Liver (tissue), 9 donors: ENCODE measurements around the gene ILDR1. TPM values are rescaled to one million over a fixed set of nuclear protein-coding genes. Genes with fewer than 3 reads are reported as not detected.

Experiments
- DNase-seq: peaks from one replicate; pipeline ENCODE4 v3.0.0-alpha.2; 2017; ENCODE audit warnings: low spot score
- H3K27ac ChIP-seq, 2 donors: one replicate each; pipeline ENCODE4 v1.7.0; 2013; ENCODE audit warnings: inconsistent platforms in 2 of 2, low read length in 2 of 2, control low read depth in 1 of 2, low read depth in 1 of 2, mild to moderate bottlenecking in 1 of 2
- H3K27me3 ChIP-seq, 4 donors: one replicate each; pipeline versions ENCODE4 v1.6.1 to v1.7.0; 2013; ENCODE audit warnings: low read length in 3 of 4, inconsistent platforms in 1 of 4, mild to moderate bottlenecking in 1 of 4, moderate library complexity in 1 of 4; ENCODE audit not compliant: control insufficient read depth in 4 of 4, insufficient read depth in 4 of 4
- H3K36me3 ChIP-seq, 4 donors: one replicate each; pipeline versions ENCODE4 v1.6.1 to v1.7.0; 2013; ENCODE audit warnings: low read length in 3 of 4, mild to moderate bottlenecking in 3 of 4, low read depth in 1 of 4, moderate library complexity in 1 of 4; ENCODE audit not compliant: control insufficient read depth in 4 of 4, insufficient read depth in 3 of 4
- H3K4me1 ChIP-seq, 4 donors: one replicate each; pipeline versions ENCODE4 v1.6.1 to v1.7.0; 2013; ENCODE audit warnings: low read length in 3 of 4, mild to moderate bottlenecking in 3 of 4, moderate library complexity in 1 of 4; ENCODE audit not compliant: control insufficient read depth in 4 of 4, insufficient read depth in 4 of 4
- H3K4me3 ChIP-seq, 3 donors: one replicate each; pipeline versions ENCODE4 v1.6.1 to v1.7.0; 2013; ENCODE audit warnings: low read length in 3 of 3, control low read depth in 1 of 3, low read depth in 1 of 3, mild to moderate bottlenecking in 1 of 3
- H3K9ac ChIP-seq, 2 donors: one replicate each; pipeline ENCODE4 v1.7.0; 2013; ENCODE audit warnings: low read length in 2 of 2, mild to moderate bottlenecking in 2 of 2, moderate library complexity in 2 of 2, control low read depth in 1 of 2, low read depth in 1 of 2
- H3K9me3 ChIP-seq, 4 donors: one replicate each; pipeline versions ENCODE4 v1.6.1 to v1.7.0; 2013; ENCODE audit warnings: low read length in 3 of 4; ENCODE audit not compliant: control insufficient read depth in 4 of 4
- FOXA1 ChIP-seq: IDR thresholded peaks from 2 replicates; pipeline ENCODE4 v1.6.1; 2016; ENCODE audit warnings: antibody characterized with exemption
- FOXA2 ChIP-seq: IDR thresholded peaks from 2 replicates; pipeline ENCODE4 v1.6.1; 2016; ENCODE audit warnings: antibody characterized with exemption
- GABPA ChIP-seq, 2 donors: IDR thresholded peaks in 1 of 2; conservative IDR thresholded peaks in 1 of 2; 2 replicates each; pipeline ENCODE4 v1.6.1; 2016; ENCODE audit warnings: antibody characterized with exemption in 2 of 2, mild to moderate bottlenecking in 1 of 2, moderate library complexity in 1 of 2
- HNF4A ChIP-seq, 2 donors: conservative IDR thresholded peaks; 2 replicates each; pipeline ENCODE4 v1.6.1; 2016; ENCODE audit warnings: antibody characterized with exemption in 2 of 2, mild to moderate bottlenecking in 2 of 2
- HNF4G ChIP-seq: IDR thresholded peaks from 2 replicates; pipeline ENCODE4 v1.6.1; 2016; ENCODE audit warnings: antibody characterized with exemption
- NR2F2 ChIP-seq: IDR thresholded peaks from 2 replicates; pipeline ENCODE4 v1.6.1; 2016; ENCODE audit warnings: antibody characterized with exemption
- RAD21 ChIP-seq, 2 donors: IDR thresholded peaks; 2 replicates each; pipeline ENCODE4 v1.6.1; 2016; ENCODE audit warnings: antibody characterized with exemption in 2 of 2, mild to moderate bottlenecking in 2 of 2
- SP1 ChIP-seq: IDR thresholded peaks from 2 replicates; pipeline ENCODE4 v1.6.1; 2018; ENCODE audit warnings: antibody characterized with exemption, mild to moderate bottlenecking
- YY1 ChIP-seq: IDR thresholded peaks from 2 replicates; pipeline ENCODE4 v1.6.1; 2016; ENCODE audit warnings: antibody characterized with exemption, mild to moderate bottlenecking
- WGBS: extraction: QIAGEN DNeasy Blood & Tissue Kit; methylation state at CpG from one replicate; pipeline ENCODE4 v1.1.7; 2013; 5-methylcytosine and 5-hydroxymethylcytosine counted together
- polyA plus RNA-seq, 2 donors: library from polyadenylated mRNA; stranded (reverse) in 1 of 2; unstranded in 1 of 2; fragments of 200-250 nt in 1 of 2; fragments of >200 nt in 1 of 2; fragmentation: Nextera tagmentation in 1 of 2; extraction: Ambion mirVana in 1 of 2; gene quantifications; one replicate each; pipeline versions ENCODE4 v1.2.1 to v1.2.3, GENCODE V29; 2013 to 2015
- total RNA-seq, 2 donors: library from RNA; depleted of rRNA; stranded (reverse); fragments of >200 nt; gene quantifications; one replicate each; pipeline ENCODE4 v1.2.3, GENCODE V29; 2014
- TF ChIP-seq, protein P1 (sequence below): IDR thresholded peaks from 2 replicates; pipeline ENCODE4 v1.6.1; 2016; ENCODE audit warnings: antibody characterized with exemption
- TF ChIP-seq, protein P2 (sequence below): IDR thresholded peaks from 2 replicates; pipeline ENCODE4 v1.6.1; 2016; ENCODE audit warnings: antibody characterized with exemption
- TF ChIP-seq, protein P3 (sequence below): IDR thresholded peaks from 2 replicates; pipeline ENCODE4 v1.6.1; 2016; ENCODE audit warnings: antibody characterized with exemption
- TF ChIP-seq, protein P4 (sequence below): fragments of 150-350 bp; IDR thresholded peaks from 2 replicates; pipeline ENCODE4 v1.5.1; 2017; ENCODE audit warnings: improper control_type of control experiment, low read depth, low read length; ENCODE audit not compliant: missing input control
- donor health status: healthy.
- donor health status: healthy.
- donor health status: healthy.
- donor health status: healthy.
- donor health status: healthy.

Gene ILDR1
- total and polyA plus RNA-seq, 4 donors, result 0.07 to 1.7 (median 0.19) TPM

DNA sequence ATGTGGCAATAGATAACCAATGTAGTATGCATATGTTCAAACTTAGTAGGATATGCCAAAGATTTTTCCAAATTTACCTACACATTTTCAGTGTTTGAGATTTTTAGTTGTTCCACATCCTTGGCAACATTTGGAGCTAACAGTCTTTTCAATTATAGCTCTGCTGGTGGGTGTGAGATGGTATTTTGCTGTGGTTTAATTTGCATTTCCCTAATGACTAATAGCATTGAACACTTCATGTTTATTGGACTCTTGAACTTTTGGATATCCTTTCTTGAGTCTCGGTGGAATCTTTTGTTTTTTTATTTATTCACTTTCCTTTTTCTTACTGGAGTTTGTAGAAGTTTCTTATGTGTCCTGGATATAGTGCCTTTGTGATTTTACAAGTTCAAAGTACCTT is 11.0 kb upstream of the ILDR1 start:
- no peaks in the 10 kb centered on the region for H3K4me1 ChIP-seq
- TF ChIP-seq HNF4A (conservative IDR thresholded peaks at IDR 0.05), result no peak
- TF ChIP-seq, protein P1, sequence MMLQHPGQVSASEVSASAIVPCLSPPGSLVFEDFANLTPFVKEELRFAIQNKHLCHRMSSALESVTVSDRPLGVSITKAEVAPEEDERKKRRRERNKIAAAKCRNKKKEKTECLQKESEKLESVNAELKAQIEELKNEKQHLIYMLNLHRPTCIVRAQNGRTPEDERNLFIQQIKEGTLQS, result no peak
- TF ChIP-seq FOXA1, result no peak
- TF ChIP-seq, protein P2, sequence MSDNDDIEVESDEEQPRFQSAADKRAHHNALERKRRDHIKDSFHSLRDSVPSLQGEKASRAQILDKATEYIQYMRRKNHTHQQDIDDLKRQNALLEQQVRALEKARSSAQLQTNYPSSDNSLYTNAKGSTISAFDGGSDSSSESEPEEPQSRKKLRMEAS, result no peak
- TF ChIP-seq, protein P3, sequence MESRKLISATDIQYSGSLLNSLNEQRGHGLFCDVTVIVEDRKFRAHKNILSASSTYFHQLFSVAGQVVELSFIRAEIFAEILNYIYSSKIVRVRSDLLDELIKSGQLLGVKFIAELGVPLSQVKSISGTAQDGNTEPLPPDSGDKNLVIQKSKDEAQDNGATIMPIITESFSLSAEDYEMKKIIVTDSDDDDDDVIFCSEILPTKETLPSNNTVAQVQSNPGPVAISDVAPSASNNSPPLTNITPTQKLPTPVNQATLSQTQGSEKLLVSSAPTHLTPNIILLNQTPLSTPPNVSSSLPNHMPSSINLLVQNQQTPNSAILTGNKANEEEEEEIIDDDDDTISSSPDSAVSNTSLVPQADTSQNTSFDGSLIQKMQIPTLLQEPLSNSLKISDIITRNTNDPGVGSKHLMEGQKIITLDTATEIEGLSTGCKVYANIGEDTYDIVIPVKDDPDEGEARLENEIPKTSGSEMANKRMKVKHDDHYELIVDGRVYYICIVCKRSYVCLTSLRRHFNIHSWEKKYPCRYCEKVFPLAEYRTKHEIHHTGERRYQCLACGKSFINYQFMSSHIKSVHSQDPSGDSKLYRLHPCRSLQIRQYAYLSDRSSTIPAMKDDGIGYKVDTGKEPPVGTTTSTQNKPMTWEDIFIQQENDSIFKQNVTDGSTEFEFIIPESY, result no peak
- no peak for TF ChIP-seq FOXA2
- no peak for TF ChIP-seq GABPA (IDR thresholded peaks at IDR 0.05 in 1 of 2, conservative IDR thresholded peaks at IDR 0.05 in 1 of 2)
- TF ChIP-seq, protein P4, sequence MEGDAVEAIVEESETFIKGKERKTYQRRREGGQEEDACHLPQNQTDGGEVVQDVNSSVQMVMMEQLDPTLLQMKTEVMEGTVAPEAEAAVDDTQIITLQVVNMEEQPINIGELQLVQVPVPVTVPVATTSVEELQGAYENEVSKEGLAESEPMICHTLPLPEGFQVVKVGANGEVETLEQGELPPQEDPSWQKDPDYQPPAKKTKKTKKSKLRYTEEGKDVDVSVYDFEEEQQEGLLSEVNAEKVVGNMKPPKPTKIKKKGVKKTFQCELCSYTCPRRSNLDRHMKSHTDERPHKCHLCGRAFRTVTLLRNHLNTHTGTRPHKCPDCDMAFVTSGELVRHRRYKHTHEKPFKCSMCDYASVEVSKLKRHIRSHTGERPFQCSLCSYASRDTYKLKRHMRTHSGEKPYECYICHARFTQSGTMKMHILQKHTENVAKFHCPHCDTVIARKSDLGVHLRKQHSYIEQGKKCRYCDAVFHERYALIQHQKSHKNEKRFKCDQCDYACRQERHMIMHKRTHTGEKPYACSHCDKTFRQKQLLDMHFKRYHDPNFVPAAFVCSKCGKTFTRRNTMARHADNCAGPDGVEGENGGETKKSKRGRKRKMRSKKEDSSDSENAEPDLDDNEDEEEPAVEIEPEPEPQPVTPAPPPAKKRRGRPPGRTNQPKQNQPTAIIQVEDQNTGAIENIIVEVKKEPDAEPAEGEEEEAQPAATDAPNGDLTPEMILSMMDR, result no peak
- TF ChIP-seq SP1, result no peak
- no peak for TF ChIP-seq YY1
- TF ChIP-seq RAD21 (IDR thresholded peaks at IDR 0.05), result no peak
- TF ChIP-seq NR2F2, result no peak
- WGBS, result 79% methylated on average over 1 of the region's 1 CpG
- H3K9ac ChIP-seq, result no peak overlapping the region
- peaks cover 5 to 9% (median 6%) of the 10 kb centered on the region in 4 donors for H3K9me3 ChIP-seq
- DNase-seq, result no peak
- H3K36me3 ChIP-seq, result no peaks in the 10 kb centered on the region
- H3K27ac ChIP-seq, result no peak overlapping the region
- no peaks in the 10 kb centered on the region for H3K27me3 ChIP-seq
- no peak overlapping the region for H3K4me3 ChIP-seq

DNA sequence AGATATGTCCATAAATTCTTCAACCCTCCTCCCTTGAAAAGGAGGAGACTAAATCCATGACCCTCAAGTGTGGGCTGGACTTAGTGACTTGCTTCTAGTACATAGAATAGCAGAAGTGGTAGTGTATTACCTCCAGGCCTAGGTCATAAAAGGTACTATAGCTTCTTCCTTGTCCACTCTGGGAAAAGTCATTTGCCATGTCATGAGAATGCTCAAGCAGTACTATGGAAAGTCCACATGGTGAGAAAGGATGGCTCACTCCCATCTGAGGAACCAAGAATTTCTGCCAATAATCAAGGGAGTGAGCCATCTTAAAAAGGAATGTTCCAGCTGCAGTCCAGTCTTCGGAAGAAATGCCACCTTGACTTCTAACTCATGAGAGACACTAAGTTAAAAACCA is 10.5 kb upstream of the ILDR1 start:
- Histone ChIP-seq H3K27ac (no peak overlapping the region), H3K36me3 (no peaks in the 10 kb centered on the region), H3K4me3 (no peak overlapping the region), H3K9ac (no peak overlapping the region), H3K27me3 (no peaks in the 10 kb centered on the region), H3K4me1 (no peaks in the 10 kb centered on the region), H3K9me3 (peaks cover 3 to 9% (median 4%) of the 10 kb centered on the region in 4 donors)
- 94% methylated on average over 1 of the region's 1 CpG for WGBS
- no peak for DNase-seq
- TF ChIP-seq, protein P3, result no peak
- TF ChIP-seq FOXA1 (no peak), HNF4G (no peak), SP1 (no peak)
- TF ChIP-seq, protein P2, result no peak
